Stomach (tissue), 9 donors: ENCODE measurements around the gene ANKRD44. TPM values are rescaled to one million over a fixed set of nuclear protein-coding genes. Genes with fewer than 3 reads are reported as not detected.

ENCODE experiments used
- DNase-seq, 2 donors: peaks; one replicate each; pipeline versions ENCODE4 v3.0.0 to v3.0.0-alpha.2; 2013 to 2019
- H3K27ac ChIP-seq, 5 donors: fragments of 200-600 bp in 4 of 5; sonication (generic) in 4 of 5; one replicate each; pipeline ENCODE4 v1.5.1; 2013 to 2019; ENCODE audit warnings: mild to moderate bottlenecking in 1 of 5, moderate library complexity in 1 of 5
- H3K27me3 ChIP-seq, 3 donors: fragments of 200-600 bp; sonication (generic); one replicate each; pipeline ENCODE4 v1.5.1; 2017 to 2019; ENCODE audit warnings: mixed run types in 1 of 3
- H3K36me3 ChIP-seq, 4 donors: fragments of 200-600 bp; sonication (generic); 1 replicate in 3 of 4; 2 replicates in 1 of 4; pipeline ENCODE4 v1.5.1; 2016 to 2019
- H3K4me1 ChIP-seq, 4 donors: fragments of 200-600 bp; sonication (generic); one replicate each; pipeline ENCODE4 v1.5.1; 2016 to 2019
- H3K4me3 ChIP-seq, 4 donors: fragments of 200-600 bp; sonication (generic) in 3 of 4; one replicate each; pipeline ENCODE4 v1.5.1; 2016 to 2019; ENCODE audit warnings: mild to moderate bottlenecking in 1 of 4
- H3K9me3 ChIP-seq, 4 donors: fragments of 200-600 bp; sonication (generic); one replicate each; pipeline ENCODE4 v1.5.1; 2016 to 2019
- CTCF ChIP-seq, 7 experiments: fragments of 450-650 bp in 4 of 7; fragments of 200-600 bp in 3 of 7; sonication (generic) in 3 of 7; IDR thresholded peaks; one replicate each; pipeline ENCODE4 v1.5.1; 2016 to 2019; ENCODE audit warnings: antibody characterized with exemption in 7 of 7, control low read depth in 2 of 7, mild to moderate bottlenecking in 1 of 7
- EP300 ChIP-seq: sonication (generic); formaldehyde crosslinking; IDR thresholded peaks from one replicate; pipeline ENCODE4 v1.6.1; 2017; ENCODE audit warnings: antibody characterized with exemption
- POLR2A ChIP-seq, 4 donors: fragments of 450-650 bp; IDR thresholded peaks; one replicate each; pipeline ENCODE4 v1.6.1; 2016; ENCODE audit warnings: antibody characterized with exemption in 4 of 4, control low read depth in 2 of 4, mild to moderate bottlenecking in 1 of 4, moderate library complexity in 1 of 4
- POLR2AphosphoS5 ChIP-seq, 3 donors: sonication (generic); formaldehyde crosslinking; IDR thresholded peaks; one replicate each; pipeline ENCODE4 v1.6.1; 2016; ENCODE audit warnings: antibody characterized with exemption in 3 of 3
- WGBS, 5 donors: extraction: QIAGEN DNeasy Blood & Tissue Kit in 3 of 5; methylation state at CpG; one replicate each; pipeline versions ENCODE4 v1.1.5 to v1.1.7; 2013 to 2018; 5-methylcytosine and 5-hydroxymethylcytosine counted together
- intact Hi-C: fragments of 100-400 bp; cut with DNase I; formaldehyde crosslinking; loops from one replicate; pipeline ENCODE4 v1.15.1; 2023; ENCODE audit warnings: low total_unique reads
- polyA plus RNA-seq, 3 donors: library from polyadenylated mRNA; stranded (reverse); fragments of 200-250 nt; gene quantifications; one replicate each; pipeline ENCODE4 v1.2.3, GENCODE V29; 2013
- total RNA-seq, 5 donors: library from RNA; depleted of rRNA; stranded (reverse); fragments of >200 nt; gene quantifications; one replicate each; pipeline versions ENCODE4 v1.1.0 to v1.2.3, GENCODE V29; 2014 to 2016
- donor health status: healthy with polysubstance abuse.
- donor health status: Bipolar disorder and iron deficiency.
- donor health status: healthy.

Gene ANKRD44
- total and polyA plus RNA-seq, 8 donors = 1.2 to 58.4 (median 7.0) TPM

GRCh38 chr2:197212344-197213262, 98.0 kb downstream of the ANKRD44 start:
- peak overlapping the region in 4 of 5 donors; percentile 4 to 47 (median 25) for H3K27ac ChIP-seq
- H3K4me3 ChIP-seq = no peak overlapping the region
- H3K27me3 ChIP-seq = no peaks in the 10 kb centered on the region
- H3K36me3 ChIP-seq = no peaks in the 10 kb centered on the region
- no peaks in the 10 kb centered on the region for H3K9me3 ChIP-seq
- peaks cover 28 to 84% (median 55%) of the 10 kb centered on the region in 4 donors for H3K4me1 ChIP-seq
- WGBS, 5 donors = 51 to 63% (median 56%) methylated on average over 8 of the region's 8 CpGs
- intact Hi-C loops = no loop called here
- TF ChIP-seq EP300 = no peak
- no peak for TF ChIP-seq POLR2A (IDR thresholded peaks at IDR 0.05)
- DNase-seq = peak in 1 of 2 donors; percentile 52

GRCh38 chr2:197211881-197212342, 98.7 kb downstream of the ANKRD44 start:
- Histone ChIP-seq H3K9me3 (no peaks in the 10 kb centered on the region), H3K36me3 (no peaks in the 10 kb centered on the region), H3K4me3 (no peak overlapping the region), H3K27me3 (no peaks in the 10 kb centered on the region), H3K4me1 (peaks cover 28 to 84% (median 54%) of the 10 kb centered on the region in 4 donors), H3K27ac (peak overlapping the region in 3 of 5 donors; percentile 8 to 76 (median 42))
- no peak for DNase-seq
- intact Hi-C loops = no loop called here
- no peak for TF ChIP-seq POLR2A (IDR thresholded peaks at IDR 0.05)
- no peak for TF ChIP-seq EP300
- TF ChIP-seq CTCF (IDR thresholded peaks at IDR 0.05) = no peak
- no peak for TF ChIP-seq POLR2AphosphoS5 (IDR thresholded peaks at IDR 0.05)
- WGBS, 5 donors = 67 to 84% (median 77%) methylated on average over 4 of the region's 4 CpGs

GRCh38 chr2:197210430-197210829, 100.2 kb downstream of the ANKRD44 start:
- Histone ChIP-seq H3K36me3 (no peaks in the 10 kb centered on the region), H3K4me1 (peaks cover 20 to 83% (median 45%) of the 10 kb centered on the region in 4 donors), H3K9me3 (no peaks in the 10 kb centered on the region), H3K27me3 (no peaks in the 10 kb centered on the region), H3K27ac (peak overlapping the region; percentile 28 to 76 (median 57)), H3K4me3 (no peak overlapping the region)
- TF ChIP-seq CTCF (IDR thresholded peaks at IDR 0.05) (no peak), POLR2A (IDR thresholded peaks at IDR 0.05) (no peak), EP300 (no peak), POLR2AphosphoS5 (IDR thresholded peaks at IDR 0.05) (no peak)
- WGBS, 5 donors = 50 to 83% (median 71%) methylated on average over 3 of the region's 3 CpGs
- intact Hi-C loops = no loop called here
- no peak for DNase-seq

GRCh38 chr2:197209742-197210408, 100.7 kb downstream of the ANKRD44 start:
- DNase-seq = peak in 1 of 2 donors; percentile 29

More at GRCh38 chr2:197209742-197210408, 100.7 kb downstream of the ANKRD44 start:
- no peaks in the 10 kb centered on the region for H3K27me3 ChIP-seq
- H3K4me1 ChIP-seq = peaks cover 20 to 89% (median 49%) of the 10 kb centered on the region in 4 donors
- peak overlapping the region; percentile 50 to 76 (median 58) for H3K27ac ChIP-seq
- TF ChIP-seq EP300 = no peak
- TF ChIP-seq POLR2A (IDR thresholded peaks at IDR 0.05) = no peak
- TF ChIP-seq POLR2AphosphoS5 (IDR thresholded peaks at IDR 0.05) = no peak
- TF ChIP-seq CTCF (IDR thresholded peaks at IDR 0.05) = no peak
- H3K9me3 ChIP-seq = no peaks in the 10 kb centered on the region
- WGBS, 5 donors = 37 to 65% (median 57%) methylated on average over 6 of the region's 6 CpGs
- intact Hi-C loops = no loop called here
- H3K4me3 ChIP-seq = no peak overlapping the region
- no peaks in the 10 kb centered on the region for H3K36me3 ChIP-seq
